GM18909 (cell line): Measurements from ENCODE around the gene CYB5R4.
A peak's percentile ranks its signal among the peaks of the same experiment; 100 is the strongest.

ENCODE experiments used
- ATAC-seq: cut with Tn5 transposase; IDR thresholded peaks from one replicate; pipeline ENCODE4 v1.9.1; 2021; ENCODE audit warnings: mild to moderate bottlenecking; ENCODE audit not compliant: unreplicated experiment, poor library complexity

Gene CYB5R4

DNA sequence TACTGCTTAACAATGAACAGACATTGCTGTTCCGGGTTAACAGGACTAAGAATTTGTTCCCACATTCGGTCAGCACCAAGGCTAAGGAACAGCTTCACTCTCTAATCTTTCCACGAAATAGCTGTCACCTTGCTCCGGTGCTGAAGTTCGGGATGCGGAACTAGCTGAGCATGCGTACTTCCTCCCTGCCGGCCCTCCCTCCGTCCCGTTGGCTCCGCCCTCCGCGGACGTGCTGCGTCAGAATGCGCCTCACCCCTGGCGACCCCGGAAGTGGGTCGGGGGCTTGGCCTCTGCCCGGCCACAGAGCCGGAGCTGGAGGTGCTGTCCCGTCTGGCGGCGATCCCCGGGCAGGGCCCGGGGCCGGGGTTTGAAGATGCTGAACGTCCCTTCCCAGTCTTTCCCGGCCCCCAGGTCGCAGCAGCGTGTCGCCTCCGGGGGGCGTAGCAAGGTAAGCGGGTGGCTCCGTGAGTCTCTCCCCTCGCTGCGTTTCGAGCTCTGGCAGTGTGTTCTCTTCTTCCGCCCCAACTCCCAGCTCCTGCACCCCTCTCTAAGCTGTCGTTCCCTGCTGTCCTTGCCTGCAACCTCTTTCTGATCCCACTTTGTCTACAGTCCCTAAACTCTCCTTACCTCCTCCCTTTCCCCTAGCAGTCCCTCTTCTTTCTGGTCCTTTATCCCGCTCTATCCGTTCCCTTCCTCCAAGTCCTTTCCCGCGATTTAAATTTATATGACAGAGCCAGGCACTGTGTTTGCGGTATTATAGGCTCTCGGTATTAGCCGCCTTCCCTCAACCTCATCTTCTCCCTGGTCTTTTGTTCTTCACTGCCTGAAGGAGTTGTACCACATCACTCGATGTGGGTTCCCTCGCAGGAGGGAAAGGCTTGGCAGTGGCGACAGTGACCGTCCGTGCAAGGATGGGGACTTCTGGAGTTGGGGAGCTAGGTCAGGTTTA, at the start of gene CYB5R4:
TSS of gene CYB5R4 (plus strand) at position 280 of the 949 bp plus-strand sequence. CDS start at position 374, 94 bp downstream.
- peak; percentile 99 for ATAC-seq

DNA sequence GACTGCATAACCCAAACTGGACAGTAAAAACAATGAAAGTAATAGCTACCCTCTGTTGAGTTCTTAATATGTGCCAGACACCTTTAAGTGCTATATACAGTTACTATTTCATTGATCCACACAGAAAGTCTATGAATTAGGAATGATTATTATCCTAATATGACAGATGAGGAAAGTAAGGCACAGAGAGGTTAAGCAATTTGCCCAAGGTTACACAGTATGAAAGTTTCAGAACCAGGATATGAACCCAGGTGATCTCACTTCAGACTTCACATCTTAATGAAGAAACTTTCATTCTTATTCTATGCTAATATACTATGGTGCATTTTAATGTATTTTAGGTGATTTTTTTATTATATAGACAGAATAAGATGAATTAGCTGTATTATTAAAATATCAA, 46.9 kb upstream of the CYB5R4 start:
- ATAC-seq: no peak

- ATAC-seq: no peak
These were observed 43.7 kb upstream of the CYB5R4 start for GRCh38 chr6:83815631-83816272.

DNA sequence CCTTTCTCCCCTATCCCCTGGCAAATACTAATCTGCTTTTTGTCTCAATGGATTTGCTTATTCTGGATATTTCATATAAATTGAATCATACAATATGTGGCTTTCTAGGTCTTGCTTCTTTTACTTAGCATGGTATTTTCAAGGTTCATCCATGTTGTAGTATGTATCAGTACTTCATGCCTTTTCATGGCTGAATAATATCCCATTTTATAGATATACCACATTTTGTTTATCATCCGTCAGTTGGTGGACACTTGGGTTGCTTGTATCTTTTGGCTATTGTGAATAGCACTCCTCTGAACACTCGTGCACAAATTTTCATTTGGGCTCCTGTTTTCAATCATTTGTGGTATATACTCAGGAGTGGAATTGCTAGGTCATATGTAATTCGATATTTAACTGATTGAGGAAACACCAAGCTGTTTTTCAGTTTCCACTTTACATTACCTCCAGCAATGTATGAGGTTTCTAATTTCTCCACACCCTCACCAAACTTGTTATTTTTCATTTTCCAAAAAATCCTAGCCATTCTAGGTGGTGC, 36.8 kb upstream of the CYB5R4 start:
- no peak for ATAC-seq

GRCh38 chr6:83824388-83824801, 35.1 kb upstream of the CYB5R4 start:
- ATAC-seq: no peak

GRCh38 chr6:83824831-83825230, 34.7 kb upstream of the CYB5R4 start:
- no peak for ATAC-seq

DNA sequence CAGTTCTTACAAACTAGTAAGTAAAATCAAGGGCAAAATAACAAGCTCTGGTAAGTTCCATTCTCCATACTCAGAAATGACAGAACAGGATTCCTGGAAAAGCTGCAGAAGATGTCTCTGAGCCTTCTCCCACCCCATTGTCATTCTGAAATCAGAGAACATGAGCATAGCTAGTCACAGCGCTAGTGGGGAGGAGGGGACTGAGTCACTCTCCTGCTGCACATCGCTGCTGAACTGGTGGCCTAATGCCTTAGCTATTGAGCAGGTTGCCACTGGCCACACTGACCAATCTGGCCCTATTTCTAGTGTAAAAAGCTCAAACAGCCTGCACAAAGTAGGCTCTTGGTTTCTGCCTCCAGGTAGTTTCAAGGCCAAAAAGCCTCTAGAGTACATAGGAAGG, 32.4 kb upstream of the CYB5R4 start:
- no peak for ATAC-seq

DNA sequence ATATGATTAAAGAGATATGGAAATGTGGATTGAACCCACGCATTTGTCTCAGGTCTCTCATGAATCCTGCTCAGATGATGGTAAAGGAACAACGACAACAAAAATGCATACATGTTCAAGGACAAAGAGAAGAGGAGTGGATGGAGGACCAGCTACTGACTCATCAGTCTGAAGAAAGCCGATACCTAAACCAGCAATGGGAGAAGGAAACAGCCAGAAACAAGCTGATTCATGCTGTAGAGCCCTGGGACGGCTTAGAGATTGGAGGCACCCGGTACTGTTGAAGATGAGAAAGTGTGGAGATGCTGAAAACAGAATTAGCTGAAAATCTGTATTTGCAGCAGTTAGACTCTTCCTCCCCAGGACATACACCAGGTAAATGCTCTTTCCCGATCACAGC, 20.8 kb upstream of the CYB5R4 start:
- ATAC-seq: no peak

GRCh38 chr6:83844170-83844569, 15.3 kb upstream of the CYB5R4 start:
- ATAC-seq: no peak

GRCh38 chr6:83846291-83846690, 13.2 kb upstream of the CYB5R4 start:
- ATAC-seq: no peak

DNA sequence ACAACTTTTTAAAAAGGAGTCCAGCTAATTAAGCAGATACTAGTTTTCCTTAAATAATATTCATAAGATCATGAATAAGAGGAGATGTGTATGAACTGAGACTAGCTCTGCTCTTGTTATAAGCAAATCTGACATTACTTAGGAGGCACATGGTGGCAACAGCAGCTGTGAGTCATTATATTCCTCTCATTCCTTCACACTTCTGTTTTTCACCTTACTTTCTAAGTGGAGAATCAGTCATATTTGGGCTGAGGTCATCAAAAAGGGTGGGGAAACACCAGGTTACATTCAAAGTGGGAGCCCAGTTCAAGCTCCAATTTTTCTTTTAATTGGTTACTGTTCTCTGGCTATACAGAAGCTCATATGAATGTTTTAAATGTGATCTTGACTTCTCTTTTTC, 12.3 kb upstream of the CYB5R4 start:
- peak; percentile 56 for ATAC-seq

DNA sequence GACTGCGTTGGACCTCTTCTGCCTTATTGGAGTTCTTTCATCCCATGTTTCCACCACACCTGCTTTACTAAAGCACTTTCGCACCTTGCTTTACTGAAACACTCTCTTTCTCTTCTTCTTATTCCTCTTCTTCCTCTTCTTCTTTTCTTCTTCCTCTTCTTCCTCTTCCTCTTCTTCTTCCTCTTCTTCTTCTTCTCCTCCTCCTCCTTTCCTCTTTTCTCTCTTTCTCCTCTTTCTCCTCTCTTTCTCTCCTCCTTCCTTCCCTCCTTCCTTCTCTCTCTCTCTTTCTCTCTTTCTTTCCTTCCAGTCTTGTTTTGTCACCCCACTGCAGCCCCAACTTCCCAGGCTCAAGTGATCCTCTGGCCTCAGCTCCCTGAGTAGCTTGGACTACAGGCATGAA, 10.4 kb upstream of the CYB5R4 start:
- no peak for ATAC-seq

GRCh38 chr6:83849610-83850009, 9.9 kb upstream of the CYB5R4 start:
- no peak for ATAC-seq

DNA sequence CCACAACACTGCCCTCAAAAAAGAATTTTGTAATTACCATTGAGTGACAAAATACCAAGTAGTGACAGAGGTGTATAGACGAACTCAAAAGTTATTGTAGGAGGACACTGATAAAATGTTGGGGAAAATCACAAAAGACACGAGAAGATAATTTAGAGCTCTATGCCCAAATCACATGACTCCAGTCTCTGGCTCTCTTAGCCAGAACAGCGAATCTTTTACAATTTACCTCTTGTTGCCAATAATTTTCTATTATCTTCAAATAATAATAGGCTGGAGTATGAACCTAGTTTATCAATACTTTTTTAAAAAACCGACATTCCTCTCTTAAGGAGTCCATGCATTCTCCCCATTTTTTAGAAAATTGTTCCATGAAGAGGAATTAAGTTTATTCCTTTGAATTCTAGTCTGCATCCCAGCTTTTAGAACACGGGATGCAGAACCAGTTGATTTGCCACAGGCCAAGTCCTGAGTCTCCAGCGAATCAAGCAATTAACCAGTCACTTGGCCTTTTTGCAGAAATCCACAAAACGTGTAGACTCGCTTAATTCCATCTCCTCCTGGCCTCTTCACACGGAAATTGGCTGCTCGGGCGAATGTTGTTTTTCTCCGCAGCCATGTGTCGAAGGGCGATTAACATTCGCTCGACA, 6.8 kb upstream of the CYB5R4 start:
- no peak for ATAC-seq

- ATAC-seq: peak; percentile 70
These were observed 6.1 kb upstream of the CYB5R4 start, which contains the start of gene RIPPLY2 for GRCh38 chr6:83853178-83854000. TSS of gene RIPPLY2 (plus strand) at chr6:83853360. CDS start at chr6:83853417, 57 bp downstream.

GRCh38 chr6:83854001-83854501, 5.4 kb upstream of the CYB5R4 start:
- ATAC-seq: no peak

DNA sequence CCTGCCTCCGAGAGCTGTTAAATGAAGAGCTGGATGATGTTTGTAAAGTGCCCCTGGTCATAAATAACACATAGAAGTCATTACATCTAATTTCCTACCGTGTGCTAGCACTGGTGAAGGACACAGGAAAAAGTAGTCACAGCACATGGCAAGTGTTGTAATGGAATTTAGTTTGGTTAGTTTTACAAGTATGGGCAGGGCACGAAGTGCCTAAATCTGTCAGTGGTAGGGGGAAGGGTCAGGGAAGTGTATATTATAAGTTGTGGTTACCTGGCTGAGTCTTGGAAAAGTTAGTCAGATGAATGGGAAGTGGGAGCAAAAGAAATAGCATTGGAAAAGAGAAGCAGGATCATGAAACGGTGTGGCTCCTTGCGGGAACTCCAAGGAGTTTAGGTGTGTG, 4.7 kb upstream of the CYB5R4 start:
- ATAC-seq: no peak

DNA sequence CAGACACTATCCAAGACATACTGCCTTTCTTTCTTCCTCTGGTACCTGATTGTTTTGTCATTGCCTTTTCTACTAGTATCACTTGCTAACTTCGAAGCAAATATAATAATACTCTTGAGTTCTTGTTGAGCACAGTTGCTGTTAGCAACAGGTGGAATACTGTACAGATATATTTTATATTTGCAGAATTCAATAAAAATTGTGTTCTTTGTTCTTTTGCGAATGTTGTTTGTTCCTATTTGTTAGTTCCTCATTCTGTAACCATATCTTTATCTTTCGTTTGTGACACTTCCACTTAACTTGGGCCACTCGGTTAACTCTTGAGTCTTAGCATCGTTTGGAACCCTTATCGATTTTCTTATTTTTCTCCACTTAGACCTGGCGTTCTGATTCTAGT, 868 bp downstream of the CYB5R4 start:
- ATAC-seq: no peak

DNA sequence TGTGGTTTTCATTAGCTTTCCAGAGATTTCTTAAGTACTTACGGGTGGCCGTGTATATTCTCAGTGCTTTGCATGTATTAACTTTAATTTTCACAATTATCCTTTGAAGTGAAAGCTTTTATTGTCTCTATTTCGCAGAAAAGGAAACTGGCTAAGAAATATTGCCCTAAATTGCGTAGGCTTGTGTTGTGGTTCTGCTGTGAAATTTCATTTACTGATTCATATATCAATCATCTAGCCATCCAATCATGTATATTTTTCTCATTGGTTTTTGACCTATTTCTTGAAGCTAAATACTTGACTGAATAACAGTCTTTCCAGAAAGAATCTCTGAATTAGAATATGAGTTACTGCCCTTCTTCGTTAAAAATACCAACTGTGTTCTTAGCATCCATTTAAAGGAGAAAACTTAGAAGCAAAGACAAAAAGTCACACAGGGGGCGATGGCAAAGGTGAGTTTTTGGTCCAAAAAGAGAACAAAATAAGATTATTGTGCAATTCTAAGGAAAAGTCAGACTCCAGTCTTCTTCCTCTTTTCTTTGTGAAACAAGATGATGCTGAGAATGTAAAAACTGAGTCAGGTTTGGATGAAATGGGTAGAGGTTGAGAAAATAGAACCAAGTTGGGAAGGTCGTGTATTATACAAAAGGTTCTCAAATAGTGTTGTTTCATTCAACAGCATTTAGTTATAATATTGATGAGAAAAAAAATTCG, 1.4 kb downstream of the CYB5R4 start:
- no peak for ATAC-seq
